ENCODE data around the gene DYNLL2. TPM values are rescaled to one million over a fixed set of nuclear protein-coding genes. Genes with fewer than 3 reads are reported as not detected.
"Not testable (repeated sequence)": the region's sequence is repeated elsewhere in the genome, so short reads cannot be mapped to it uniquely, and the experiment has no call there.

Gene DYNLL2
- total and polyA plus RNA-seq, 4 experiments from 2014 or later: 0.56 to 45.8 (median 23.5) TPM

- Mint-ChIP-seq H3K9me3 (peaks cover 0 to 1% (median 0%) of the 10 kb centered on the region in 8 donors), H3K27ac (no peak overlapping the region), H3K36me3 (no peaks in the 10 kb centered on the region), H3K27me3 (peaks cover 11 to 21% of the 10 kb centered on the region in 2 donors), H3K4me3 (peak overlapping the region in 1 of 8 donors; percentile 41), H3K4me1 (no peaks in the 10 kb centered on the region)
- Histone ChIP-seq H3K4me1 (ENCODE audit: insufficient read depth, low read length) (no peaks in the 10 kb centered on the region), H3K36me3 (ENCODE audit: insufficient read depth, low read length) (no peaks in the 10 kb centered on the region), H3K27me3 (ENCODE audit: insufficient read depth, low read length) (peaks cover 7% of the 10 kb centered on the region), H3K27ac (ENCODE audit: low read depth, low read length) (no peak overlapping the region), H3K4me3 (ENCODE audit: low read length in 2 of 2) (no peak overlapping the region), H3K9me3 (ENCODE audit: control insufficient read depth in 1 of 2, low read length in 2 of 2) (no peaks in the 10 kb centered on the region)
- ChIA-PET POLR2A (ENCODE audit: partially characterized antibody) (no interaction called here), CTCF (ENCODE audit: partially characterized antibody) (no interaction called here)
- intact Hi-C loops (cut with micrococcal nuclease): no loop called here
- DNase-seq: no peak
Observed at GRCh38 chr17:58072862-58073261, 10.4 kb upstream of the DYNLL2 start.

DNA sequence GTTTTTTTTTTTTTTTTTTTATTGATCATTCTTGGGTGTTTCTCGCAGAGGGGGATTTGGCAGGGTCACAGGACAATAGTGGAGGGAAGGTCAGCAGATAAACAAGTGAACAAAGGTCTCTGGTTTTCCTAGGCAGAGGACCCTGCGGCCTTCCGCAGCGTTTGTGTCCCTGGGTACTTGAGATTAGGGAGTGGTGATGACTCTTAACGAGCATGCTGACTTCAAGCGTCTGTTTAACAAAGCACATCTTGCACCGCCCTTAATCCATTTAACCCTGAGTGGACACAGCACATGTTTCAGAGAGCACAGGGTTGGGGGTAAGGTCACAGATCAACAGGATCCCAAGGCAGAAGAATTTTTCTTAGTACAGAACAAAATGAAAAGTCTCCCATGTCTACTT, 10.0 kb upstream of the DYNLL2 start:
- H3K27me3 ChIP-seq (ENCODE audit: insufficient read depth, low read length); intact Hi-C loops (cut with micrococcal nuclease); DNase-seq; POLR2A ChIA-PET (ENCODE audit: partially characterized antibody); H3K27ac Mint-ChIP-seq; H3K27ac ChIP-seq (ENCODE audit: low read depth, low read length); H3K4me1 ChIP-seq (ENCODE audit: insufficient read depth, low read length); H3K4me1 Mint-ChIP-seq; CTCF ChIA-PET (ENCODE audit: partially characterized antibody); H3K4me3 ChIP-seq (ENCODE audit: low read length in 2 of 2); H3K36me3 Mint-ChIP-seq; H3K36me3 ChIP-seq (ENCODE audit: insufficient read depth, low read length); H3K9me3 ChIP-seq (ENCODE audit: control insufficient read depth in 1 of 2, low read length in 2 of 2); H3K9me3 Mint-ChIP-seq: not testable (repeated sequence)
- H3K27me3 Mint-ChIP-seq: peaks cover 11 to 21% of the 10 kb centered on the region in 2 donors
- H3K4me3 Mint-ChIP-seq: peak overlapping the region in 1 of 8 donors; percentile 41

DNA sequence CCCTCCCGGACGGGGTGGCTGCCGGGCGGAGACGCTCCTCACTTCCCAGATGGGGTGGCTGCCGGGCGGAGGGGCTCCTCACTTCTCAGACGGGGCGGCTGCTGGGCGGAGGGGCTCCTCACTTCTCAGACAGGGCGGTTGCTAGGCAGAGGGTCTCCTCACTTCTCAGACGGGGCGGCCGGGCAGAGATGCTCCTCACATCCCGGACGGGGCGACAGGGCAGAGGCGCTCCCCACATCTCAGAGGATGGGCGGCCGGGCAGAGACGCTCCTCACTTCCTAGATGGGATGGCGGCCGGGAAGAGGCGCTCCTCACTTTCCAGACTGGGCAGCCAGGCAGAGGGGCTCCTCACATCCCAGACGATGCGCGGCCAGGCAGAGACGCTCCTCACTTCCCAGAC, 8.8 kb upstream of the DYNLL2 start:
- H3K27me3 Mint-ChIP-seq: peaks cover 15 to 17% of the 10 kb centered on the region in 2 donors
- POLR2A ChIA-PET (ENCODE audit: partially characterized antibody); H3K4me3 ChIP-seq (ENCODE audit: low read length in 2 of 2); H3K9me3 ChIP-seq (ENCODE audit: control insufficient read depth in 1 of 2, low read length in 2 of 2); H3K27ac ChIP-seq (ENCODE audit: low read depth, low read length); H3K4me1 Mint-ChIP-seq; H3K4me3 Mint-ChIP-seq; intact Hi-C loops (cut with micrococcal nuclease); H3K9me3 Mint-ChIP-seq; H3K27ac Mint-ChIP-seq; H3K36me3 ChIP-seq (ENCODE audit: insufficient read depth, low read length); DNase-seq; H3K36me3 Mint-ChIP-seq; H3K27me3 ChIP-seq (ENCODE audit: insufficient read depth, low read length); H3K4me1 ChIP-seq (ENCODE audit: insufficient read depth, low read length); CTCF ChIA-PET (ENCODE audit: partially characterized antibody): not testable (repeated sequence)

DNA sequence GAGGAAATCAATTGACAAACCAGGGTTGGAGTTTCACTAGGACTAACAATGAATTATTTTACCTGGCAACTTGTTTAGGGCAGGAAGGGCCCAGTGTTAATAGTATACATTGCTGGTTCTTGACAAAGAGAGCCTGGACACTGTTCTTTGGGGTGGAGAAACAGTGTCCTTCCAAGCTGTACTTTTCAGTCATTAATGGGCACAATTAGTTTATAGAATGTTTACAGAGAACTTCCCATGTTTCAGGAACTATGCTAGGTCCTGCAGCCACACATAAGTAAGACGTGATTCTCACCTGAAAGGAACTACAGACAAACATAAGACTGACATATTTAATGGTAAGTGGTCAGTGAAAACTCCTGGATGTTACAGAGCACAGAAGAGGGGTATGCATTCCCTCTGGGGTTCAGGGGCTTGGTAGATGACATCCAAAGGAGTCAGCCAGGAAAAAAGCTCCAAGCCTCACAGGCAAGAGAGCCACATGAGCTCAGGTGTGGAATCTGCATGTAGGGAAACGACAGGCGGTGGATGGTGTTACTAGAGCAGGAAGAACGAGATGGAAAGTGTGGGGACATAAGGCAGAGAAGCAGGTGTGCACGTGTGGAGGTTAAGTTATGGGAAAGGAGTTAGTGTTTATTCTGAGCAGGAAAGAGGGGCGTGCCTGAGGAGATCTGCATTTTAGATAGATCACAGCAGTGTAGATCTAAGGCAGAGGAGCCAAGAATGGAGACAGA, 3.8 kb upstream of the DYNLL2 start:
- intact Hi-C loops (cut with micrococcal nuclease): loop anchor here (5.0 to 10.0 kb wide), 4 partner anchors 78 to 992 kb away; partner anchors contain the start of genes AKAP1 and VEZF1
- H3K4me3 ChIP-seq (ENCODE audit: low read length in 2 of 2): no peak overlapping the region
- CTCF ChIA-PET (ENCODE audit: partially characterized antibody): no interaction called here
- POLR2A ChIA-PET (ENCODE audit: partially characterized antibody): no interaction called here
- no peak overlapping the region for H3K4me3 Mint-ChIP-seq
- peaks cover 0 to 3% of the 10 kb centered on the region in 2 donors for H3K36me3 Mint-ChIP-seq
- no peak overlapping the region for H3K27ac ChIP-seq (ENCODE audit: low read depth, low read length)
- H3K9me3 ChIP-seq (ENCODE audit: control insufficient read depth in 1 of 2, low read length in 2 of 2): no peaks in the 10 kb centered on the region
- peaks cover 2 to 10% of the 10 kb centered on the region in 2 donors for H3K27me3 Mint-ChIP-seq
- H3K9me3 Mint-ChIP-seq: no peaks in the 10 kb centered on the region
- H3K4me1 ChIP-seq (ENCODE audit: insufficient read depth, low read length): peaks cover 8% of the 10 kb centered on the region
- no peak for DNase-seq
- H3K27ac Mint-ChIP-seq: peak overlapping the region in 3 of 7 donors; percentile 5 to 86 (median 81)
- no peaks in the 10 kb centered on the region for H3K27me3 ChIP-seq (ENCODE audit: insufficient read depth, low read length)
- H3K36me3 ChIP-seq (ENCODE audit: insufficient read depth, low read length): no peaks in the 10 kb centered on the region
- H3K4me1 Mint-ChIP-seq: peaks cover 0 to 7% (median 3%) of the 10 kb centered on the region in 4 donors

- H3K9me3 ChIP-seq (ENCODE audit: control insufficient read depth in 1 of 2, low read length in 2 of 2): no peaks in the 10 kb centered on the region
- peaks cover 11% of the 10 kb centered on the region for H3K36me3 ChIP-seq (ENCODE audit: insufficient read depth, low read length)
- H3K27ac Mint-ChIP-seq: peak overlapping the region in 5 of 7 donors; percentile 32 to 80 (median 54)
- H3K4me1 ChIP-seq (ENCODE audit: insufficient read depth, low read length): peaks cover 31% of the 10 kb centered on the region
- peaks cover 13 to 30% (median 24%) of the 10 kb centered on the region in 4 donors for H3K4me1 Mint-ChIP-seq
- H3K36me3 Mint-ChIP-seq: peaks cover 5 to 24% of the 10 kb centered on the region in 2 donors
- H3K27me3 ChIP-seq (ENCODE audit: insufficient read depth, low read length): no peaks in the 10 kb centered on the region
- peaks cover 0 to 10% of the 10 kb centered on the region in 2 donors for H3K27me3 Mint-ChIP-seq
- peak overlapping the region in 6 of 8 donors; percentile 8 to 56 (median 45) for H3K4me3 Mint-ChIP-seq
- H3K4me3 ChIP-seq (ENCODE audit: low read length in 2 of 2): no peak overlapping the region
- H3K27ac ChIP-seq (ENCODE audit: low read depth, low read length): no peak overlapping the region
- ChIA-PET POLR2A (ENCODE audit: partially characterized antibody) (interaction anchor here (1.0 kb wide), 1 partner anchor 72 kb away, joined by 3 read pairs; no protein-coding TSS in a partner anchor), CTCF (ENCODE audit: partially characterized antibody) (interaction anchor here (1.4 to 1.5 kb wide), 2 partner anchors 74 to 221 kb away, joined by 4 read pairs; partner anchors contain the start of gene SRSF1)
- DNase-seq: no peak
- H3K9me3 Mint-ChIP-seq: no peaks in the 10 kb centered on the region
- intact Hi-C loops (cut with micrococcal nuclease): loop anchor here (2.0 to 10.0 kb wide), 5 partner anchors 76 to 994 kb away; partner anchors contain the start of genes AKAP1, MKS1 and VEZF1
Observed at GRCh38 chr17:58081646-58082340, 1.4 kb upstream of the DYNLL2 start.

- Mint-ChIP-seq H3K9me3 (no peaks in the 10 kb centered on the region), H3K4me1 (peaks cover 19 to 36% (median 30%) of the 10 kb centered on the region in 4 donors), H3K36me3 (peaks cover 11 to 30% of the 10 kb centered on the region in 2 donors), H3K27me3 (peaks cover 0 to 10% of the 10 kb centered on the region in 2 donors), H3K27ac (peak overlapping the region in 6 of 7 donors; percentile 43 to 91 (median 80)), H3K4me3 (peak overlapping the region in 6 of 8 donors; percentile 29 to 73 (median 54))
- no peaks in the 10 kb centered on the region for H3K27me3 ChIP-seq (ENCODE audit: insufficient read depth, low read length)
- ChIA-PET POLR2A (ENCODE audit: partially characterized antibody) (interaction anchor here (1.0 to 3.0 kb wide), 4 partner anchors 70 to 549 kb away, joined by 3 to 44 read pairs (median 4); partner anchors contain the start of gene SRSF1), CTCF (ENCODE audit: partially characterized antibody) (interaction anchor here (1.4 to 1.5 kb wide), 2 partner anchors 75 to 222 kb away, joined by 4 read pairs; partner anchors contain the start of gene SRSF1)
- H3K36me3 ChIP-seq (ENCODE audit: insufficient read depth, low read length): peaks cover 14% of the 10 kb centered on the region
- peak in 1 of 5 donors; percentile 10 for DNase-seq
- intact Hi-C loops (cut with micrococcal nuclease): loop anchor here (2.0 to 10.0 kb wide), 5 partner anchors 75 to 995 kb away; partner anchors contain the start of genes AKAP1, MKS1 and VEZF1
- H3K4me1 ChIP-seq (ENCODE audit: insufficient read depth, low read length): peaks cover 36% of the 10 kb centered on the region
- H3K4me3 ChIP-seq (ENCODE audit: low read length in 2 of 2): peak overlapping the region in 1 of 2 donors; percentile 26
- H3K9me3 ChIP-seq (ENCODE audit: control insufficient read depth in 1 of 2, low read length in 2 of 2): no peaks in the 10 kb centered on the region
- peak overlapping the region; percentile 47 for H3K27ac ChIP-seq (ENCODE audit: low read depth, low read length)
Observed at GRCh38 chr17:58082341-58082869, 814 bp upstream of the DYNLL2 start.

All from CD4-positive, alpha-beta memory T cell (primary cell).